GM18858 (cell line): ENCODE results near the gene INTS1.

ENCODE experiments used
- ATAC-seq: cut with Tn5 transposase; IDR thresholded peaks from one replicate; pipeline ENCODE4 v1.9.1; 2021; ENCODE audit not compliant: unreplicated experiment

The INTS1 gene

GRCh38 chr7:1542841-1543747, 38.9 kb upstream of the INTS1 start:
- ATAC-seq = no peak

GRCh38 chr7:1542329-1542728, 38.1 kb upstream of the INTS1 start:
- no peak for ATAC-seq

GRCh38 chr7:1541431-1542162, 37.4 kb upstream of the INTS1 start:
- ATAC-seq = no peak

- no peak for ATAC-seq
Measured at GRCh38 chr7:1540776-1541271, 36.6 kb upstream of the INTS1 start.

DNA sequence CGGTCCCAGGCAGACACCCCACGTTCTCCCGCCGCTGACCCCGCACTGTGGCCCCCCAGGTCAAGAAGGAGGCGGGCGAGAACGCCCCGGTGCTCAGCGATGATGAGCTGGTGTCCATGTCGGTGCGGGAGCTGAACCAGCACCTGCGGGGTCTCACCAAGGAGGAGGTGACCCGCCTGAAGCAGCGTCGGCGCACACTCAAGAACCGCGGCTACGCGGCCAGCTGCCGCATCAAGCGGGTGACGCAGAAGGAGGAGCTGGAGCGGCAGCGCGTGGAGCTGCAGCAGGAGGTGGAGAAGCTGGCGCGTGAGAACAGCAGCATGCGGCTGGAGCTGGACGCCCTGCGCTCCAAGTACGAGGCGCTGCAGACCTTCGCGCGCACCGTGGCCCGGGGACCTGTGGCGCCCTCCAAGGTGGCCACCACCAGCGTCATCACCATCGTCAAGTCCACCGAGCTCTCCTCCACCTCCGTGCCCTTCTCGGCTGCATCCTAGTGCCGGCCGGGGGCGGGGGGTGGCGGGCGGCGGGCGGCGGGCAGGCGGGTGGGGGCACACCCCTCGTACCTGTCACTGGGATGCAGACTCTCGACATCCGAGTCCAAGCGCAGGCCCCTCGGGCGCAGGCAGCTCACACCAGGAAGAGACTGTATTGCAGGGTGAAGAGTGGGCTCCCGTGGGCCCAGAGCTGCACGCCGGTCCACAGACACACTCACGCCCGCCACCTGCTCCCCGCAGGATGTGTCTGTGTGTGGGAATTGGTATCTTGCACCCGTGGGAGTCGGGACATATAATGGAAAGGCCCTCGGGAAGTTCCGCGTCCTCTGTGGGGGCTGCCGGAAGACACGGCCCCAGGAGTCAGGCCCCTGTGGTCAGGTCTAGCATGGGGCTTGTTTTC, 35.9 kb upstream of the INTS1 start:
- no peak for ATAC-seq

DNA sequence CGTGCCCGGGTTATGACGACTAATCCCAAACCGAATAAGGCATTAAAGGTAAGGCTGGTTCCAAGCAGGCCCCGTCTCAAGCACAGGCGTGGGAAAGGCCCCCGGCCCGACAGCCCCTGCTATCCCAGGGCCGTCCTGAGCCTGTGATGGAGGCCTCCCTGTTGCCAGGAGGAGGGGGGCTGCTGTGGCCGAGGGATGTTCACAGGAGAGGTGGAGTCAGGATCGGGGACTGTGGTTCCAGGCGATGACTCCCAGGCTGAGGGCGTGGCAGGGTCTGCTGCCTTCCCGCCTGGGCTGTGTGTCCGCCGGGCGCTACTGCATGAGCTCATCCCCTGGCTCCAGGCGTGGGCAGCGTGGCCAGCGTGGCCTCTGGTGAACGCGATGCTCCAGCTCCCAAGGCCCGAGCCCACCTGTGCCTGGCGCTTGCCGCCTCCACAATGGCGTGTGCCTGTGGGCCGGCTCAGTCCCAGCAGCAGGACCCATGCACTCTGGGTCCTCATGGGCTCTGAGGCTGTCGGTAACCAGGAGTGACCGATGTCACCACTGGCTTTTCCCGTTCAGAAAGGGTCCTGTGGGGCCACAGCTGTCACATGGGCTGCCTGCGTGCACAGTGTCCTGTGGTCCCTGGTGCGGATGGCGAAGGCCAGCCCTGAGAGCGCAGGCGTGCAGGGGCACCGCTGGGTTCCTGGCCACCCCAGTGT, 35.1 kb upstream of the INTS1 start:
- no peak for ATAC-seq

DNA sequence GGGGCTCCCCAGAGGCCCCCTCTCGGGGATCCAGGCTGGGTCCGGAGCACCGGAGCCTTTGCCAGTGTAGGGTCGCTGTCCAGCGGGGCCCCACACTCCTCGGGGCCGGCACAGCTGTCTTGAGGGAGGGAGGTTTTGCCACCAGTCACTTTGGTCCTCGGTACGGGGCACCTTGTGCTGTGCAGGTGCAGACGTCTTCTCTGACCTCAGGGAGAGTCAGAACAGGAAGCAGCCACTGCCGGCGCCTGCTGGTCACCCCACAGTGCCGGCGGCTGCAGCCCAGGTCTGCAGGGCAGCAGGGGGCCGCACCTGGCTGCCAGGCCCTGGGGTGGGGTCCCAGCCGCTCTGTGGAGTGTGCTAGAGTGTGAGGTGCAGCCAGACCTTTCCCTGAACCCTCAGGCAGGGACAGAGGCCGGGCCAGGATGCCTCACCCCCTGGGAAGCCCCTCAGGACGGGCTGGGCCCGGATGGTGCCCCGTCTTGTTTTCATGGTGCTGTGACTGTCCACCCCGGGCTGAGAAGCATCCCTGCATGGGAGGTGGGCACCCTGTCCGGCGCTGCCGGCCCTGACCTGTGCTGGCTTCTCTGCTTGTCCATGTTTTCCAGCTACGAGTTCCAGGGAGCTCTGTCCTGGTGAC, 34.5 kb upstream of the INTS1 start:
- no peak for ATAC-seq

DNA sequence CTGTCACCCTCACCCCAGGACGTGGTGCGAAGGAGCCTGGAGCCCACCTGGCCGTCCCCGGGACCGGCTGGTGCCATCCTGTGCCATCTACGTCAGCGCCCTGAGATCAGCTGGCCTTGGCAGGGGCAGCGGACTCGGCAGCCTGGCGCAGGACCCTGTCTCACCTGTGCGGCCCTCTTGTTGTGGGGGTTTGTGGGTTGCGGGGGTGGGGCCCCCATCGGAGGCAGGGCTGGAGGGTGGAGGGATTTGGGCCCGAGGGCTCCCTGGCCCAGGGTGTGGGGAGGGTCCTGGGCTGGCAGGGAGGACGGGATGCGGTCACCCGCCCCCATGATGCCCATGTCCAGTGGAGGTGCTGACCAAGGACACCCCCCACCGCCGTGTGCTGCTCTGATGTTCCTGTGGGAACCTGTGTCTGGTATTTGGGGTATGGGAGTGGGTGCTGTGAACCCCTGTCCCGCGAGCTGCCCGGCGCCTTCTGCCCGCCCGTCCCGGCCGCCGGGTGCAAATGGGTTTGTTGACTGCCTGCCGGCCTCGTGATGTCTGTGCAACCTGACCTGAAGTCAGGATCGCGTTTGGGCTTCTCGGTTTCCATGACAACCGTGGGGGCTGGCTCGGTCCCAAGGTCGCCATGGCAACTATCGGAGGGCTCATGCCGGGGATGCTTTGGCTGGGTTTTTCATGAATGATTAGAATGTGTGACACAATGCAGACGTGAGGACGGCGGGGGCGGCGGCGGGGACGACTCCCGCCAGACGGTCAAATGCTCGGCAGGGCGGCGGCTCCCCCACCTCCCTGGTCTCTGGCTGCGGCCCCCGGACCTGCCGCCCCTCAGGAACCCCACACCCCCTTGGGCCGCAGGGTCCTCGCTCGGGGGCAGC, 33.6 kb upstream of the INTS1 start:
- ATAC-seq = no peak

- ATAC-seq = no peak
Measured at GRCh38 chr7:1536743-1537534, 32.8 kb upstream of the INTS1 start.

DNA sequence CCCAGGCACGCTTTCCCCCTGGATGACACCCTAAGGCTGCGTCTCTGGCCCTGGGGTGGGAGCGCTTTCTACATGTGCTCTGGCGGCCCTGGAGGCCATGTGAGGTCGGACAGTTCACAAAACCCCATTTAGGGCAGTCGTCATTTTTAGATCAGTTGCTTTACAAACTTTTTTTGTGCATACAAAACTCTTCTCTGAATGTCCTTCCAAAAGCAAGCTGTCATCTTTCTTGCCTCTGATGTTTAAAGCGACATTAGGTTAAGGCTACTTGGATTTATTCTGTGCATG, 32.2 kb upstream of the INTS1 start:
- ATAC-seq = no peak

DNA sequence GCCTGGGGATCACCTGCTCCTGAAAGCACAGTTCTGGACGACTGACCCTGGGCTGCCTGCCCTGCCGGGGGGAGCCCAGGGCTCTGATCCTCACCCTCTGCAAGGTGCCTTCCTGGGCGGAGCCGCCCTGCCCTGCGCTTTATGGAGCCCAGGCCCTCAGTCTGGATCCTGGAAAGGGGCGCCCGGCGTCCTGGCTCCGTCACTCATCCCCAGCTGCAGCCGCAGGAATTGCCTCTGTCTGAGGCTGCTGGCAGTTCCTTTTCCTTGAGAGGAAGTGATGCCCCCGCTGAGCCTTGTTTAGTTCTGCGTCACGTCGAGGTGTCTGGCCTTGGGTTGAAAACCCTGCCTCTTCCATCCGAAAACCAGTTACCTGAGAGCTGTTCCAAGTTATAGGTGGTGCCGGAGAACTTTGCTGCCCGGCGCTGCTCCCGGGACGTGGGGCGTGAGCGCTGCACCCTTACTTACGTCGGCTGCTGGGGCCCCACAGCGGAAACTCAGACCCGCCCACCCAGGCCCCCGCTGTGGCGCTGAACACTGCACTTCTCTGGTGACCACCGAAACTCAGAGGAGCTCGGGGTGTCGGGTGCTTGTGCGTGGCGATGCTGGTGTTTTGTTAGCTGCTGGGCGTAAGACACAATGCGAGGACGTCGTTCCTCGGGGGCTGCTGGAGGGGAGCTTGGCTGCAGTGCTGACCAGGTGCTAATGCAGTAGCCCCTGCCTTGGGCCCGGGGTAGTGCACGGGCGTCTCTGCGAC, 31.7 kb upstream of the INTS1 start:
- ATAC-seq = no peak

DNA sequence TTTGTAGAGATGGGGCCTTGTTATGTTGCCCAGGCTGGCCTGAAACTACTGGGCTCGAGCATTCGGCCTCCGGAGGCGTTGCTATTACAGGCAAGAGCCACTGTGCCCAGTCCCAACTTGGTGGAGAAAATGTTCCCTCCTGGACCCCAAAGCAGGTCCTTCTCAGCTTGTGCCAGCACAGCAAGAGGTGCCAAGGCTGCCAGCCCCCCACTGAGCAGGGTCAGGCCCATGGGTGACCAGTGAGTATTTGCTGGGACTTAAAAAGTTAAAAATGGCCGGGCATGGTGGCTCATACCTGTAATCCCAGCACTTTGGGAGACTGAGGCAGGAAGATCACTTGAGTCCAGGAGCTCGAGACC, 30.9 kb upstream of the INTS1 start:
- no peak for ATAC-seq

- no peak for ATAC-seq
Measured at GRCh38 chr7:1534330-1535099, 30.3 kb upstream of the INTS1 start.

- ATAC-seq = no peak
Measured at GRCh38 chr7:1533547-1534329, 29.5 kb upstream of the INTS1 start.

- ATAC-seq = no peak
Measured at GRCh38 chr7:1533255-1533546, 29.0 kb upstream of the INTS1 start.

DNA sequence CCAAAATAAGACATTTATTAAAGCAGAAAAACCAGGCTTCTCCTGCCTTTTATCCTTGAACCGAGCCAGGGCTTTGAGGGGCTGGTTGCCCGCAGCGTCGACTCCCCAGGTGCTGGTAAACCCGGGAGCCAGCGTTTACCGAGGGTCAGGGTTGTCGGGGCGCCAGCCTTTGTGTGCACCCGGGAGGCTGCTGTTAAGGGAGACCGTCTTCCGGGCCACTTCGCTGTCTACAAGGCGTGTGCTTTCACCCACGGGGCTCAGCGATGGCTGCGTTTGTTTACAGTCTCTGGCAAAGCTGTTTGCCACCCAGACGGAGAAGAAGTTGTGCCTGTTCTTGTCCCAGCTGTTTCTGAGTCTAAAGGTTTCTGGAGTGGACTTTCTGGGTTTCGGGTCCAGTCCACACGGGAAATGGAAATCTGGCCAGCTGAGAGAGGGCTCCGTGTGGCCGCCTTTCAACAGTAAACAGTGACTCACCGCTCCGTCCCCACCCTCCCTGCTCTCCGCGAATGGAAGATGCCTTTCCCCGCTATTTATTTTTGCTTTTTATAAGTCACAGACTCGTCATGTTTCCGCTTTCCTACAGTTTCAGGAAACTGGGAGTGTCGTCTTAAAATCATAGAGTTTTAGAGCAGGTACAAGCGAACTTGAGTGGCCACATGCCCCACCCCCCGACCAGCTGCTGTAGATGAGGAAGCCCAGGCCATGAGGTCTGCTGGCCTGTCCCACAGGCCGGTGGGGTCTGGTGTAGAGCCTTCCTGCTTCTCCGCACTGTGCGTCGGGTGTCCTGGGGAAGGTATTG, 28.5 kb upstream of the INTS1 start:
- no peak for ATAC-seq
